IMR-90 (cell line): Measurements from ENCODE around the gene AUH. TPM values are rescaled to one million over a fixed set of nuclear protein-coding genes. Genes with fewer than 3 reads are reported as not detected.
A peak's percentile ranks its signal among the peaks of the same experiment; 100 is the strongest.

Experiments used
- ATAC-seq: fragments of 200-7000 bp; cut with Tn5 transposase; 2 replicates; pipeline ENCODE4 v1.9.1; 2020; ENCODE audit warnings: low read depth, mild to moderate bottlenecking, moderate library complexity
- BruUV-seq: library from RNA; stranded (reverse); fragments of 400-500 nt; replicated peaks from 2 replicates; lab custom pipeline; 2021; lab: Mats Ljungman, UMichigan
- CTCF ChIA-PET: fragments of 300-600 bp; formaldehyde crosslinking; extraction: SDS; loops from one replicate; lab custom pipeline; 2021; ENCODE audit warnings: antibody characterized with exemption; lab: Yijun Ruan, JAX
- POLR2A ChIA-PET: fragments of 300-600 bp; sonication (Branson Sonifier 250); formaldehyde crosslinking; loops from one replicate; lab custom pipeline; 2022; ENCODE audit warnings: antibody characterized with exemption; ENCODE audit not compliant: unreplicated experiment; lab: Charles Lee
- DNase-seq: peaks from one replicate; pipeline ENCODE4 v3.0.0; 2013
- H2AFZ ChIP-seq: replicated peaks from 2 replicates; pipeline ENCODE3; 2013; ENCODE audit warnings: low read length, mild to moderate bottlenecking; ENCODE audit not compliant: poor library complexity
- H2AK5ac ChIP-seq: 2 replicates; pipeline ENCODE4 v1.6.1; 2013; ENCODE audit warnings: low read depth, low read length, inconsistent platforms
- H2AK9ac ChIP-seq: replicated peaks from 2 replicates; pipeline ENCODE3; 2013; ENCODE audit warnings: mild to moderate bottlenecking, low read depth, low read length, moderate library complexity; ENCODE audit not compliant: poor library complexity
- H2BK120ac ChIP-seq: 2 replicates; pipeline ENCODE4 v1.6.1; 2013; ENCODE audit warnings: low read depth, low read length, inconsistent platforms
- H2BK15ac ChIP-seq: 3 replicates; pipeline ENCODE4 v1.6.1; 2013; ENCODE audit warnings: low read depth, low read length, inconsistent platforms
- H2BK20ac ChIP-seq: 2 replicates; pipeline ENCODE4 v1.6.1; 2013; ENCODE audit warnings: low read depth, mild to moderate bottlenecking, inconsistent platforms, low read length, moderate library complexity
- H2BK5ac ChIP-seq: 2 replicates; pipeline ENCODE4 v1.6.1; 2013; ENCODE audit warnings: mild to moderate bottlenecking, low read depth, low read length, inconsistent platforms; ENCODE audit not compliant: poor library complexity, severe bottlenecking
- H3K14ac ChIP-seq: replicated peaks from 2 replicates; pipeline ENCODE4 v1.6.1; 2013; ENCODE audit warnings: low read depth, low read length, inconsistent platforms
- H3K18ac ChIP-seq: 2 replicates; pipeline ENCODE4 v1.6.1; 2013; ENCODE audit warnings: low read depth, low read length, control low read depth
- H3K23ac ChIP-seq: 2 replicates; pipeline ENCODE4 v1.6.1; 2013; ENCODE audit warnings: low read depth, low read length, inconsistent platforms
- H3K27ac ChIP-seq: 2 replicates; pipeline ENCODE4 v1.5.1; 2013; ENCODE audit warnings: mild to moderate bottlenecking, control low read depth, low read length; ENCODE audit not compliant: insufficient read depth
- H3K27me3 ChIP-seq: 2 replicates; pipeline ENCODE4 v1.6.1; 2013; ENCODE audit warnings: low read length; ENCODE audit not compliant: control insufficient read depth, insufficient read depth
- H3K36me3 ChIP-seq: 2 replicates; pipeline ENCODE4 v1.6.1; 2013; ENCODE audit warnings: low read length, mixed read lengths; ENCODE audit not compliant: control insufficient read depth, insufficient read depth
- H3K4ac ChIP-seq: 2 replicates; pipeline ENCODE4 v1.6.1; 2013; ENCODE audit warnings: low read depth, low read length, inconsistent platforms
- H3K4me1 ChIP-seq: 2 replicates; pipeline ENCODE4 v1.6.1; 2013; ENCODE audit warnings: low read length, mixed read lengths; ENCODE audit not compliant: control insufficient read depth, insufficient read depth
- H3K4me2 ChIP-seq: 2 replicates; pipeline ENCODE4 v1.6.1; 2013; ENCODE audit warnings: low read depth, mild to moderate bottlenecking, control low read depth, low read length, moderate library complexity
- H3K4me3 ChIP-seq: 2 replicates; pipeline ENCODE4 v1.5.1; 2013; ENCODE audit warnings: low read depth, mild to moderate bottlenecking, control low read depth, low read length, moderate library complexity; ENCODE audit not compliant: insufficient read depth
- H3K56ac ChIP-seq: 2 replicates; pipeline ENCODE4 v1.6.1; 2013; ENCODE audit warnings: low read length, inconsistent platforms; ENCODE audit not compliant: insufficient read depth; ENCODE audit errors: extremely low read depth
- H3K79me1 ChIP-seq, 2 experiments: 2 replicates each; pipeline ENCODE4 v1.6.1; 2013; ENCODE audit warnings: low read length in 2 of 2, inconsistent platforms in 1 of 2, low read depth in 1 of 2
- H3K9ac ChIP-seq: 2 replicates; pipeline ENCODE4 v1.6.1; 2013; ENCODE audit warnings: low read depth, low read length, control low read depth
- H3K9me1 ChIP-seq: 2 replicates; pipeline ENCODE4 v1.6.1; 2013; ENCODE audit warnings: low read length, inconsistent platforms; ENCODE audit not compliant: insufficient read depth
- H3K9me3 ChIP-seq: 2 replicates; pipeline ENCODE4 v1.6.1; 2013; ENCODE audit warnings: low read length; ENCODE audit not compliant: control insufficient read depth, insufficient read depth
- H4K20me1 ChIP-seq: 2 replicates; pipeline ENCODE4 v1.6.1; 2013; ENCODE audit warnings: low read length, inconsistent platforms; ENCODE audit not compliant: insufficient read depth
- H4K5ac ChIP-seq: 2 replicates; pipeline ENCODE4 v1.6.1; 2013; ENCODE audit warnings: mild to moderate bottlenecking, low read depth, low read length, control low read depth
- H4K8ac ChIP-seq, 2 experiments: 2 replicates each; pipeline ENCODE4 v1.6.1; 2013; ENCODE audit warnings: low read depth in 2 of 2, low read length in 2 of 2, control low read depth in 1 of 2, inconsistent platforms in 1 of 2
- H4K91ac ChIP-seq: 2 replicates; pipeline ENCODE4 v1.6.1; 2013; ENCODE audit warnings: low read depth, low read length, inconsistent platforms; ENCODE audit not compliant: insufficient read depth
- RCOR1 ChIP-seq: IDR thresholded peaks from 2 replicates; pipeline ENCODE4 v1.6.1; 2012; ENCODE audit warnings: mild to moderate bottlenecking, low read length, improper control_type of control experiment; ENCODE audit not compliant: insufficient replicate concordance
- WGBS, 2 experiments: methylation state at CpG; one replicate each; pipeline versions ENCODE4 v1.1.5 to v1.1.7; 2013; ENCODE audit warnings: missing lambda C conversion rate in 2 of 2; ENCODE audit not compliant: insufficient read length in 1 of 2; ENCODE audit errors: extremely low coverage in 2 of 2; 5-methylcytosine and 5-hydroxymethylcytosine counted together
- dilution Hi-C: fragments of 300-500 bp; cut with HindIII; formaldehyde crosslinking; loops from one replicate; pipeline ENCODE4 v1.14.3; 2018; ENCODE audit warnings: low sequenced_read_pairs; ENCODE audit not compliant: unreplicated experiment
- in situ Hi-C: fragments of 300-500 bp; cut with MboI; formaldehyde crosslinking; loops from 3 replicates; pipeline ENCODE4 v1.14.3; 2019; ENCODE audit warnings: low sequenced_read_pairs, inconsistent platforms, mixed read lengths
- intact Hi-C: fragments of 100-400 bp; cut with micrococcal nuclease; formaldehyde crosslinking; loops from 2 replicates; pipeline ENCODE4 v1.10.0; 2022
- polyA plus RNA-seq, 3 experiments: library from polyadenylated mRNA; depleted of rRNA; stranded (reverse); fragments of >200 nt; gene quantifications; 2 replicates each; pipeline ENCODE4 v1.2.3, GENCODE V29; 2012; ENCODE audit warnings: low replicate concordance in 1 of 3
- total RNA-seq: library from RNA; depleted of rRNA; stranded (reverse); fragments of >200 nt; gene quantifications from 2 replicates; pipeline ENCODE4 v1.2.3, GENCODE V29; 2012

The AUH gene
- total and polyA plus RNA-seq, 2 of the 4 experiments (the other 2 are of a cell fraction): 5.9 to 8.1 TPM

- peak overlapping the region; percentile 8; the same call in 1 of the 2 replicates for H2AK5ac ChIP-seq
- no peak overlapping the region for H2AFZ ChIP-seq
- H2BK5ac ChIP-seq: no peak overlapping the region
- WGBS, 2 experiments: 40% methylated on average over 1 of the region's 4 CpGs; no CpG with 5 or more reads in 1 of the 2 experiments
- H2BK120ac ChIP-seq: peak overlapping the region; percentile 58
- ATAC-seq (no peak), DNase-seq (no peak)
- H3K4me2 ChIP-seq: no peak overlapping the region
- no peak overlapping the region for H3K9ac ChIP-seq
- H3K27ac ChIP-seq: no peak overlapping the region
- H2BK15ac ChIP-seq: peak overlapping the region; percentile 16; the same call in 2 of the 3 replicates
- POLR2A ChIA-PET: no interaction called here
- H4K91ac ChIP-seq: no peak overlapping the region
- H3K4ac ChIP-seq: peak overlapping the region; percentile 51; the same call in 1 of the 2 replicates
- in situ Hi-C loops: no loop called here
- H3K79me1 ChIP-seq: peaks cover 0 to 5% of the 10 kb centered on the region in 2 experiments; a peak in 1 of 4 replicates
- H3K27me3 ChIP-seq: no peaks in the 10 kb centered on the region
- no peaks in the 10 kb centered on the region; the same call in 1 of the 2 replicates for H3K9me3 ChIP-seq
- H2BK20ac ChIP-seq: peak overlapping the region; percentile 61
- TF ChIP-seq RCOR1: no peak
- H3K36me3 ChIP-seq: no peaks in the 10 kb centered on the region
- intact Hi-C loops: no loop called here
- dilution Hi-C loops: no loop called here
- no peak overlapping the region for H3K56ac ChIP-seq
- H4K8ac ChIP-seq: no peak overlapping the region
- no peak overlapping the region for H3K23ac ChIP-seq
- no peaks in the 10 kb centered on the region for H3K9me1 ChIP-seq
- no peak overlapping the region for H3K4me3 ChIP-seq
- H4K20me1 ChIP-seq: no peaks in the 10 kb centered on the region
- 0 out of 2 replicates have a peak overlapping the region, but pooled peaks have one; percentile 14 for H3K14ac ChIP-seq
- no peak overlapping the region for H2AK9ac ChIP-seq
- H3K18ac ChIP-seq: no peak overlapping the region
- peaks cover 6% of the 10 kb centered on the region for H3K4me1 ChIP-seq
- no peak overlapping the region for H4K5ac ChIP-seq
- no TSS peak for BruUV-seq
- CTCF ChIA-PET: interaction anchor here (0.7 kb wide), 1 partner anchor 1034 kb away, joined by 11 read pairs; no protein-coding TSS in a partner anchor
Measured at GRCh38 chr9:91376239-91376638, 14.5 kb upstream of the AUH start.
